Liver (tissue), 3 donors: ENCODE measurements around the gene COMMD3.

Experiments
- ATF3 ChIP-seq: IDR thresholded peaks from 2 replicates; pipeline ENCODE4 v1.6.1; 2016; ENCODE audit warnings: antibody characterized with exemption
- CTCF ChIP-seq: fragments of 150-350 bp; IDR thresholded peaks from 2 replicates; pipeline ENCODE4 v1.5.1; 2017; ENCODE audit warnings: improper control_type of control experiment, low read depth, low read length; ENCODE audit not compliant: missing input control
- MAX ChIP-seq: IDR thresholded peaks from 2 replicates; pipeline ENCODE4 v1.6.1; 2016; ENCODE audit warnings: antibody characterized with exemption
- REST ChIP-seq: IDR thresholded peaks from 2 replicates; pipeline ENCODE4 v1.6.1; 2016; ENCODE audit warnings: antibody characterized with exemption, mild to moderate bottlenecking
- SP1 ChIP-seq: IDR thresholded peaks from 2 replicates; pipeline ENCODE4 v1.6.1; 2018; ENCODE audit warnings: antibody characterized with exemption, mild to moderate bottlenecking
- TAF1 ChIP-seq: conservative IDR thresholded peaks from 2 replicates; pipeline ENCODE4 v1.6.1; 2016; ENCODE audit warnings: antibody characterized with exemption, mild to moderate bottlenecking
- YY1 ChIP-seq: IDR thresholded peaks from 2 replicates; pipeline ENCODE4 v1.6.1; 2016; ENCODE audit warnings: antibody characterized with exemption, mild to moderate bottlenecking
- ZBTB33 ChIP-seq: IDR thresholded peaks from 2 replicates; pipeline ENCODE4 v1.6.1; 2016; ENCODE audit warnings: antibody characterized with exemption
- donor health status: healthy.
- donor health status: healthy.

GRCh38 chr10:22308390-22308789 lies 7.8 kb upstream of the COMMD3 start:
- TF ChIP-seq CTCF (no peak), SP1 (no peak), YY1 (no peak), ZBTB33 (no peak), MAX (no peak), REST (no peak), ATF3 (no peak), TAF1 (no peak)
